Endothelial cell of umbilical vein (primary cell): ENCODE data around the gene ASB14. TPM values are rescaled to one million over a fixed set of nuclear protein-coding genes. Genes with fewer than 3 reads are reported as not detected.

ENCODE experiments used
- BruUV-seq: library from RNA; stranded (reverse); fragments of 400-500 nt; replicated peaks from 2 replicates; lab custom pipeline; 2021; lab: Mats Ljungman, UMichigan
- CTCF ChIA-PET: fragments of 300-600, 350-600 bp; sonication (Branson Sonifier 250); formaldehyde crosslinking; loops from one replicate; lab custom pipeline; 2021; ENCODE audit warnings: antibody characterized with exemption, inconsistent platforms; lab: Charles Lee
- POLR2A ChIA-PET: fragments of 300-600, 350-600 bp; sonication (Branson Sonifier 250); formaldehyde crosslinking; loops from one replicate; lab custom pipeline; 2021; ENCODE audit warnings: antibody characterized with exemption, inconsistent platforms; lab: Charles Lee
- DNase-seq: peaks from one replicate; pipeline ENCODE4 v3.0.0-alpha.2; 2011; ENCODE audit warnings: low read depth, low spot score
- FAIRE-seq: peaks from 2 replicates; lab custom pipeline; 2011; peaks lifted over from hg19 to GRCh38; lab: Jason Lieb, UNC
- H2AFZ ChIP-seq: 2 replicates; pipeline ENCODE4 v1.6.0; 2012; ENCODE audit warnings: low read depth, low read length, control low read depth, inconsistent platforms
- H3K27ac ChIP-seq: 2 replicates; pipeline ENCODE4 v1.5.1; 2011; ENCODE audit warnings: low read depth, mild to moderate bottlenecking, control low read depth, low read length, moderate library complexity; ENCODE audit not compliant: insufficient read depth
- H3K27me3 ChIP-seq, 2 experiments: 2 replicates each; pipeline versions ENCODE4 v1.6.0 to v1.6.1; 2011; ENCODE audit warnings: low read length in 2 of 2, mixed read lengths in 1 of 2; ENCODE audit not compliant: control insufficient read depth in 2 of 2, insufficient read depth in 2 of 2
- H3K36me3 ChIP-seq, 2 experiments: 2 replicates in 1 of 2; 3 replicates in 1 of 2; pipeline ENCODE4 v1.5.1; 2011; ENCODE audit warnings: low read length in 2 of 2, mild to moderate bottlenecking in 1 of 2, moderate library complexity in 1 of 2; ENCODE audit not compliant: control insufficient read depth in 2 of 2, insufficient read depth in 2 of 2; ENCODE audit errors: extremely low read depth in 1 of 2
- H3K4me1 ChIP-seq: 3 replicates; pipeline ENCODE4 v1.5.1; 2011; ENCODE audit warnings: mild to moderate bottlenecking, low read length; ENCODE audit not compliant: control insufficient read depth, insufficient read depth; ENCODE audit errors: extremely low read depth
- H3K4me2 ChIP-seq: 2 replicates; pipeline ENCODE4 v1.6.1; 2011; ENCODE audit warnings: low read length, control low read depth, mixed read lengths; ENCODE audit not compliant: insufficient read depth
- H3K4me3 ChIP-seq, 3 experiments: fragments of 200-600 bp in 1 of 3; sonication (generic), shearing (Covaris generic) in 1 of 3; replicated peaks in 1 of 3; 2 replicates each; pipeline ENCODE4 v1.5.1; 2011 to 2016; ENCODE audit warnings: control low read depth in 3 of 3, low read length in 3 of 3, mild to moderate bottlenecking in 2 of 3, inconsistent platforms in 1 of 3, low read depth in 1 of 3, moderate library complexity in 1 of 3; ENCODE audit not compliant: insufficient read depth in 1 of 3
- H3K79me2 ChIP-seq: 2 replicates; pipeline ENCODE4 v1.6.0; 2012; ENCODE audit warnings: low read length, inconsistent platforms; ENCODE audit not compliant: control insufficient read depth, insufficient read depth
- H3K9ac ChIP-seq: replicated peaks from 2 replicates; pipeline ENCODE3; 2011; ENCODE audit warnings: low read length, control low read depth; ENCODE audit not compliant: insufficient read depth; ENCODE audit errors: extremely low read depth
- H3K9me1 ChIP-seq: replicated peaks from 3 replicates; pipeline ENCODE4 v1.6.0; 2011; ENCODE audit warnings: mild to moderate bottlenecking, low read length; ENCODE audit not compliant: control insufficient read depth, insufficient read depth; ENCODE audit errors: extremely low read depth
- H3K9me3 ChIP-seq: replicated peaks from 2 replicates; pipeline ENCODE4 v1.5.1; 2012; ENCODE audit warnings: low read length, inconsistent platforms; ENCODE audit not compliant: control insufficient read depth, insufficient read depth
- H4K20me1 ChIP-seq: replicated peaks from 2 replicates; pipeline ENCODE3; 2011; ENCODE audit warnings: mild to moderate bottlenecking, low read length; ENCODE audit not compliant: control insufficient read depth, insufficient read depth; ENCODE audit errors: extremely low read depth
- FOS ChIP-seq: IDR thresholded peaks from 2 replicates; pipeline ENCODE4 v1.6.1; 2011; ENCODE audit warnings: mild to moderate bottlenecking, low read length, moderate library complexity, borderline replicate concordance; ENCODE audit not compliant: insufficient read depth
- GATA2 ChIP-seq: IDR thresholded peaks from 2 replicates; pipeline ENCODE4 v1.7.0; 2011; ENCODE audit warnings: low read depth, mild to moderate bottlenecking, moderate library complexity, mixed read lengths, low read length; ENCODE audit not compliant: insufficient read length, insufficient read depth
- JUN ChIP-seq: IDR thresholded peaks from 2 replicates; pipeline ENCODE4 v1.6.1; 2011; ENCODE audit warnings: borderline replicate concordance, low read depth; ENCODE audit not compliant: insufficient read length, insufficient read depth
- POLR2A ChIP-seq: IDR thresholded peaks from 2 replicates; pipeline ENCODE4 v1.6.1; 2012; ENCODE audit warnings: low read depth, mild to moderate bottlenecking, control low read depth, low read length
- dilution Hi-C: fragments of 300-500 bp; cut with MboI; formaldehyde crosslinking; loops from one replicate; pipeline ENCODE4 v1.15.0; 2019; ENCODE audit warnings: low sequenced_read_pairs; ENCODE audit not compliant: extremely low pct_ligation_motif_present
- intact Hi-C: fragments of 100-400 bp; cut with micrococcal nuclease; formaldehyde crosslinking; loops from one replicate; pipeline ENCODE4 v1.10.0; 2022
- polyA plus RNA-seq, 4 experiments: library from polyadenylated mRNA; depleted of rRNA in 3 of 4; stranded (reverse) in 3 of 4; unstranded in 1 of 4; fragments of >200 nt; gene quantifications; 2 replicates each; pipeline versions ENCODE4 v1.2.1 to v1.2.3, GENCODE V29; 2011 to 2012; ENCODE audit warnings: missing spikeins in 1 of 4
- total RNA-seq: library from RNA; stranded (reverse); gene quantifications from 2 replicates; pipeline ENCODE4 v1.2.3, GENCODE V29; 2021
- TF ChIP-seq, protein P1 (sequence below), 2 donors: IDR thresholded peaks; 1 replicate in 1 of 2; 2 replicates in 1 of 2; pipeline ENCODE4 v1.5.1; 2011; ENCODE audit warnings: low read length in 2 of 2, mild to moderate bottlenecking in 2 of 2, moderate library complexity in 2 of 2, control low read depth in 1 of 2, inconsistent platforms in 1 of 2, low read depth in 1 of 2; ENCODE audit not compliant: insufficient read depth in 1 of 2; ENCODE audit errors: extremely low read depth in 1 of 2
- TF ChIP-seq, protein P2 (sequence below): IDR thresholded peaks from 2 replicates; pipeline ENCODE4 v1.6.1; 2011; ENCODE audit not compliant: insufficient read depth, insufficient read length

The ASB14 gene
- total and polyA plus RNA-seq, 2 donors (not counting 3 experiments of a cell fraction or from before 2014, with no cell fraction given), result 0.01 TPM; not detected in 1

DNA sequence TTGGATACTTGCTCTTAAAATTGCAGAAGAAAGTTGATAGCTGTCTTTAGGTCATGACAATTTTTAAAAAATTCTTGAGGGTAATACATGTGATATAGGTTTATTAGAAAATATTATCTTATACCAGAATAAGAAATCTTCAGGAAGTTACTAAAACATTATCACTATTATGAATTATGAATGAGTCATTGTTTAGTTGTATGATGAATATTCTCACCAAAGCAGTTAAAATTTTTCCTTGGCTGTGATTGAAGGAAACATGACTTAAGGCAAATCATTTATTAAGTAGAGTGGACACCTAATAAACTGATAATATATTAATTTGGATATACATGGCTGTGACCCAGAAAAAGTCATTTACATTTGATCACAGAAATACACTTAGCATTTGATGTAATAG lies 34.8 kb downstream of the ASB14 start:
- POLR2A ChIA-PET, result interaction anchor here (0.6 kb wide), 1 partner anchor 174 kb away, joined by 5 read pairs; no protein-coding TSS in a partner anchor
- DNase-seq (peak; percentile 51), FAIRE-seq (no peak)
- Histone ChIP-seq H3K36me3 (peaks cover 3 to 5% of the 10 kb centered on the region in 2 experiments), H3K79me2 (no peaks in the 10 kb centered on the region), H3K9ac (no peak overlapping the region), H3K9me1 (no peaks in the 10 kb centered on the region), H3K4me1 (peaks cover 10% of the 10 kb centered on the region), H3K4me3 (no peak overlapping the region), H3K4me2 (peak overlapping the region; percentile 11), H3K9me3 (no peaks in the 10 kb centered on the region), H3K27me3 (no peaks in the 10 kb centered on the region), H2AFZ (no peak overlapping the region), H4K20me1 (peaks cover 2% of the 10 kb centered on the region), H3K27ac (no peak overlapping the region)
- dilution Hi-C loops (no loop called here), intact Hi-C loops (no loop called here)
- CTCF ChIA-PET, result interaction anchor here (1.0 to 1.8 kb wide), 2 partner anchors 35 to 78 kb away, joined by 4 read pairs; no protein-coding TSS in a partner anchor
- peak; percentile 65 for TF ChIP-seq FOS
- TF ChIP-seq, protein P1, sequence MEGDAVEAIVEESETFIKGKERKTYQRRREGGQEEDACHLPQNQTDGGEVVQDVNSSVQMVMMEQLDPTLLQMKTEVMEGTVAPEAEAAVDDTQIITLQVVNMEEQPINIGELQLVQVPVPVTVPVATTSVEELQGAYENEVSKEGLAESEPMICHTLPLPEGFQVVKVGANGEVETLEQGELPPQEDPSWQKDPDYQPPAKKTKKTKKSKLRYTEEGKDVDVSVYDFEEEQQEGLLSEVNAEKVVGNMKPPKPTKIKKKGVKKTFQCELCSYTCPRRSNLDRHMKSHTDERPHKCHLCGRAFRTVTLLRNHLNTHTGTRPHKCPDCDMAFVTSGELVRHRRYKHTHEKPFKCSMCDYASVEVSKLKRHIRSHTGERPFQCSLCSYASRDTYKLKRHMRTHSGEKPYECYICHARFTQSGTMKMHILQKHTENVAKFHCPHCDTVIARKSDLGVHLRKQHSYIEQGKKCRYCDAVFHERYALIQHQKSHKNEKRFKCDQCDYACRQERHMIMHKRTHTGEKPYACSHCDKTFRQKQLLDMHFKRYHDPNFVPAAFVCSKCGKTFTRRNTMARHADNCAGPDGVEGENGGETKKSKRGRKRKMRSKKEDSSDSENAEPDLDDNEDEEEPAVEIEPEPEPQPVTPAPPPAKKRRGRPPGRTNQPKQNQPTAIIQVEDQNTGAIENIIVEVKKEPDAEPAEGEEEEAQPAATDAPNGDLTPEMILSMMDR (IDR thresholded peaks at IDR 0.05; ENCODE audit: extremely low read depth in 1 of 2, insufficient read depth in 1 of 2, low read depth in 1 of 2, low read length in 2 of 2), result no peak
- BruUV-seq, result no TSS peak

DNA sequence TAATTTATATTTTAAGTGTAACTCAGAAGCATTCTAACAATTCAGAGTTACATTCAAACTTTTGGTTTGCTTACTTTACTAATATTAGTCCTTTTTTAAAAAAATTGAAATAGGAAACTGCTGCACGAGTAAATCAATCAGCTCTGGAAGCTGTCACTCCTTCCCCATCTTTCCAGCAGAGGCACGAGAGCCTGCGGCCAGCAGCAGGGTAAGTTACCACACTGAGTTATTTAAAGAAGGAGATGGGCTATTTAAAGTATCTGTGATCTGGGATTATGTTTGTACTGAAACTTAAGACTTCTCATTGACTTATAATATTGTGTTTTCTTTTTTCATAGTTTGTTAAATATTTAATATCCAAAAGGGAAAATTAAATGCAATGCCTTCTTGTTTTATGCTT lies 35.6 kb downstream of the ASB14 start:
- no peaks in the 10 kb centered on the region for H3K79me2 ChIP-seq
- H3K9me1 ChIP-seq, result no peaks in the 10 kb centered on the region
- H3K4me3 ChIP-seq, result no peak overlapping the region
- ChIA-PET POLR2A (no interaction called here), CTCF (interaction anchor here (1.8 kb wide), 1 partner anchor 34 kb away, joined by 4 read pairs; no protein-coding TSS in a partner anchor)
- DNase-seq (no peak), FAIRE-seq (no peak)
- no peak overlapping the region for H3K9ac ChIP-seq
- dilution Hi-C loops (no loop called here), intact Hi-C loops (no loop called here)
- H3K4me1 ChIP-seq, result peaks cover 10% of the 10 kb centered on the region
- no peak overlapping the region for H2AFZ ChIP-seq
- H3K4me2 ChIP-seq, result no peak overlapping the region
- H3K27me3 ChIP-seq, result no peaks in the 10 kb centered on the region
- TF ChIP-seq, protein P2, sequence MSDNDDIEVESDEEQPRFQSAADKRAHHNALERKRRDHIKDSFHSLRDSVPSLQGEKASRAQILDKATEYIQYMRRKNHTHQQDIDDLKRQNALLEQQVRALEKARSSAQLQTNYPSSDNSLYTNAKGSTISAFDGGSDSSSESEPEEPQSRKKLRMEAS, result no peak
- TF ChIP-seq JUN (no peak), POLR2A (no peak), GATA2 (no peak), FOS (no peak)
- peaks cover 3 to 5% of the 10 kb centered on the region in 2 experiments for H3K36me3 ChIP-seq
- no peaks in the 10 kb centered on the region for H3K9me3 ChIP-seq
- H3K27ac ChIP-seq, result no peak overlapping the region
- no TSS peak for BruUV-seq
- H4K20me1 ChIP-seq, result peaks cover 2% of the 10 kb centered on the region
